ENCODE measurements around the gene SCAMP3. TPM values are rescaled to one million over a fixed set of nuclear protein-coding genes. Genes with fewer than 3 reads are reported as not detected.

SCAMP3 gene
- total RNA-seq (2014; rRNA removed; shearing (Covaris generic)) (53.6 and 80.5 TPM in 2 replicates), polyA plus RNA-seq (2016; fragmentation: Nextera tagmentation; extraction: Ambion mirVana) (135 and 141 TPM in 2 replicates)

DNA sequence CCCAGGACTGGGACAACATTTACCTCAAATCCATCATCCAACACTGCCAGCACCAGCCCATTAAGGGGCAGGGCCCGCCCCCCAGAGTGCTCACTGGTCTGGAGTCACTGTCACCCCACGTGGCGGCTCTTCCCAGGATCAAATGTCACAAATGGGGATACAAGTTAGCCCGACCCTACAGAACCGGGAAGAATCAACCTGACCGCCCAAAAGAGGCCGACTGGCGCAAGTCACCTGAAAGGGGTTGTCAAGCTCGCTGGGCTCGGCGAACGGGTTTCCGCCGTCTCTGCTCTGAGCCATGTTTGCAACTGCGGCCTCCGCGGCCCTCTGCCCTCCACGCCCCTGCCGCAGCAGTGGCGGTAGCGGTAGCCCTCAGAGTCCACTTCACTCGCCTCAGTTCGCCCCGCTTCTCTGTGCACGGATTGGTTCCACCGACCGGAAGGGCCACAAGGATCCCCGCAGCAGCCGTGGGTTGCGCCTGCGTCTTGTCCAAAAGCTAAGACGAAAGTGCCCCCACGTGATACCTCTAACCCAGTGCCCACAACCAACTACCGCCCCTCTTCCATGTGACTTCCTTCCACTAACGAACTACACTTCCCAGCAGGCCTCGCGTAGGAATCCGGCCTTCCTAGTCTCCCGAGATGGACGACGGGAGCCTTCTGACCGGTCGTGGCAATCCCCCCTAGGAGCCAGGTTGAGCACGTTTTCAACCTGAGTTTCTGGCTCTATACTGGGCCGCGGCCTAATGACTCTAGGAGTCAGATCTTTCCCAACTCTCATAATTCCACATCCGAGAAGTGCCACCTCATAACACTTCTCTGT is at the start of gene SCAMP3:
Gene SCAMP3, minus strand, starts transcription at position 509 of the 822 bp plus-strand sequence. Its CDS starts 209 bp downstream, at position 300.
- in situ Hi-C loops (cut with MboI): no loop called here
- H3K4me1 ChIP-seq (ENCODE audit: insufficient read depth): peaks cover 8% of the 10 kb centered on the region
- peak within 1 kb of the TSS; percentile 76 for H3K27ac ChIP-seq
- H4K20me1 ChIP-seq (ENCODE audit: insufficient read depth): no peaks in the 10 kb centered on the region
- no peak for TF ChIP-seq EZH2 (IDR thresholded peaks at IDR 0.05; ENCODE audit: insufficient read depth, poor library complexity, severe bottlenecking)
- no peak for TF ChIP-seq EZH2phosphoT487 (IDR thresholded peaks at IDR 0.05; ENCODE audit: insufficient read depth, low read depth)
- H2AFZ ChIP-seq: peak within 1 kb of the TSS; percentile 85
- peak within 1 kb of the TSS; percentile 95 for H3K4me2 ChIP-seq (ENCODE audit: unreplicated experiment)
- WGBS, 2 experiments (ENCODE audit: low coverage in 1 of 2, low lambda C conversion rate in 2 of 2, missing lambda C conversion rate in 2 of 2): 1% methylated on average over 44 to 47 of the region's 47 CpGs
- no peaks in the 10 kb centered on the region for H3K9me2 ChIP-seq (ENCODE audit: insufficient read depth)
- peak; percentile 99 for DNase-seq
- H3K79me2 ChIP-seq (ENCODE audit: insufficient read depth): peaks cover 28% of the 10 kb centered on the region
- no peaks in the 10 kb centered on the region for H3K27me3 ChIP-seq (replicated peaks; ENCODE audit: insufficient read depth)
- H3K36me3 ChIP-seq (ENCODE audit: low read depth): peaks cover 39% of the 10 kb centered on the region
- H3K4me3 ChIP-seq: peak within 1 kb of the TSS; percentile 98
- H3K9ac ChIP-seq: peak within 1 kb of the TSS; percentile 89
- no peaks in the 10 kb centered on the region for H3K9me3 ChIP-seq (ENCODE audit: low read depth)
- peaks cover 61% of the 10 kb centered on the region for H3F3A ChIP-seq (ENCODE audit: insufficient read depth)

DNA sequence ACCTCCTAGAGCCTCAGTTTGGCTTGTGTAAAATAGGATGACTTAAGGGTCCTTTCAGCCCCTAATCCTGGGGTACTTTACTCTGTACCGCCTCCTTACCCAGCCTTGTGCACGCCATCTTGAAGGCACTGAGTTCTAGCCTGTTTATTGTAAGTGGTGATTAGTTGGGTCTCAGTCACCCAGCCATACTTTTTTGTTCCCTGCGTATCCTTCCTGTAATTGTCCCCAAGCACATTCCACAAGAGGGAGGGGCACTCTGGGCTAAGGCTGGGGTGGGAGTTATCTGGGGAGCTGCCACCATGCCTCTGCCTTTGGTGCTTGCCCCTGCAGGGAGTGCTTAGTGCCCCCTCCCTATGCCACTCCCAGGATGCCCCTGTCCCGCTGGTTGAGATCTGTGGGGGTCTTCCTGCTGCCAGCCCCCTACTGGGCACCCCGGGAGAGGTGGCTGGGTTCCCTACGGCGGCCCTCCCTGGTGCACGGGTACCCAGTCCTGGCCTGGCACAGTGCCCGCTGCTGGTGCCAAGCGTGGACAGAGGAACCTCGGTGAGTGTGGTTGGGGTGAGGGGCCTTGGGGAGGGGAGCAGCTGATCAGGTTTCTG is 47.4 kb upstream of the SCAMP3 start:
- peak overlapping the region; percentile 80 for H2AFZ ChIP-seq
- no peaks in the 10 kb centered on the region for H3K27me3 ChIP-seq (replicated peaks; ENCODE audit: insufficient read depth)
- peak overlapping the region; percentile 87 for H3K27ac ChIP-seq
- no peak for TF ChIP-seq EZH2 (IDR thresholded peaks at IDR 0.05; ENCODE audit: insufficient read depth, poor library complexity, severe bottlenecking)
- no peak for TF ChIP-seq EZH2phosphoT487 (IDR thresholded peaks at IDR 0.05; ENCODE audit: insufficient read depth, low read depth)
- peaks cover 13% of the 10 kb centered on the region; the same call in 1 of the 2 replicates for H3F3A ChIP-seq (ENCODE audit: insufficient read depth)
- WGBS, 2 experiments (ENCODE audit: low coverage in 1 of 2, low lambda C conversion rate in 2 of 2, missing lambda C conversion rate in 2 of 2): 29 to 32% methylated on average over 11 of the region's 11 CpGs
- no peaks in the 10 kb centered on the region for H4K20me1 ChIP-seq (ENCODE audit: insufficient read depth)
- peak overlapping the region; percentile 89 for H3K9ac ChIP-seq
- no peaks in the 10 kb centered on the region for H3K36me3 ChIP-seq (ENCODE audit: low read depth)
- DNase-seq: peak; percentile 31
- peak overlapping the region; percentile 92 for H3K4me3 ChIP-seq
- peaks cover 22% of the 10 kb centered on the region for H3K4me1 ChIP-seq (ENCODE audit: insufficient read depth)
- H3K9me2 ChIP-seq (ENCODE audit: insufficient read depth): no peaks in the 10 kb centered on the region
- H3K4me2 ChIP-seq (ENCODE audit: unreplicated experiment): peak overlapping the region; percentile 87
- H3K79me2 ChIP-seq (ENCODE audit: insufficient read depth): peaks cover 30% of the 10 kb centered on the region
- H3K9me3 ChIP-seq (ENCODE audit: low read depth): no peaks in the 10 kb centered on the region
- in situ Hi-C loops (cut with MboI): no loop called here

DNA sequence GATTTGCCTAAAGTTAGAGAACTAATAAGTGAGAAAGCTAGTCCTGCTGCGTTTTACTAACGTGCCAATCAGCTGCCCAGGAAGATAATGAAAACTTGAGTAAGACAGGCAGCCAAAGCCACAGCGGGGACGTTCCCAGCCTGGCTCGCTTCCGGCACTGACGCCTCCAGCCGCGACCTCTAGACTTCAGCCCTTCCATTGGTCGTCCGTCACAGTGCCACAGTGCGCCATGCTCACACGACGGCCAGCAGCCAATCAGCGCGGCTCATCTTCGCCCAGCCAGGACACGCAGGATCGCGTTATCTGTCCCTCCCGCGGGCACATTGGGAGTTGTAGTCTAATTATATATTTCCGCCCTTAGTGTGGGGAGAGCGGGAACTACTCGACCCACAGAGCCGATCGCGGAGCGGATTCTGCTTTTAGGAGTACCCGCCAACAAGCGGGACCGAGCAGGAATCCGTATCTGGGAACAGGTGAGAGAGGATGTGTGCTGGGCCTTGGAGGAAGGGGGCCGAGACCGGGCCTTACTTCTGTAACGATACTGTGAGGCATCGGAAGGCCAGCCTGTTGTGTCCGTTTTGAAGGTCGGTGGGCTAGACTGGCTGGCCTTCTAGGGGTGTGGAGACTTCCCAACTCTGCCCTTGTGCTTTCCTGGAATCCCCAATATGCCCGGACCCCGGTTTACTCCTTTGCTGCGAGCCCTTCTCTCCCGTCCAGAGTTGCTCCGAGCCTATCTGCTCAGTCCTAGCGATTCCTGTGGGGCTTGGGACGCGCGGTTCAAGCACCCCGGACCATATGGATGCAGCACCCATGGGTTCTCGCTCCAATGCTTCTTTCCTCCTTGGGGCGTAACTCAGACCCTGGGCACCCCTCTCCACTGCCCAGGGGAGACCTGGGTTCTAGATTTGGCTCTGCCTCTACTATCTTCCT is 46.6 kb upstream of the SCAMP3 start, which contains the start of gene FDPS:
Gene FDPS, plus strand, starts transcription at position 374 of the 930 bp plus-strand sequence. CDS start 924 bp downstream, outside the sequence.
- Histone ChIP-seq H3K79me2 (ENCODE audit: insufficient read depth) (peaks cover 30% of the 10 kb centered on the region), H3K4me2 (ENCODE audit: unreplicated experiment) (peak within 1 kb of the TSS; percentile 87), H3K27me3 (replicated peaks; ENCODE audit: insufficient read depth) (no peaks in the 10 kb centered on the region), H3K9me2 (ENCODE audit: insufficient read depth) (no peaks in the 10 kb centered on the region), H3K9me3 (ENCODE audit: low read depth) (no peaks in the 10 kb centered on the region), H3F3A (ENCODE audit: insufficient read depth) (peaks cover 13% of the 10 kb centered on the region; the same call in 1 of the 2 replicates), H3K4me1 (ENCODE audit: insufficient read depth) (peaks cover 22% of the 10 kb centered on the region), H3K9ac (peak within 1 kb of the TSS; percentile 89), H3K27ac (peak within 1 kb of the TSS; percentile 87), H2AFZ (peak within 1 kb of the TSS; percentile 80), H3K4me3 (peak within 1 kb of the TSS; percentile 92), H3K36me3 (ENCODE audit: low read depth) (no peaks in the 10 kb centered on the region), H4K20me1 (ENCODE audit: insufficient read depth) (no peaks in the 10 kb centered on the region)
- DNase-seq: peak; percentile 99
- in situ Hi-C loops (cut with MboI): no loop called here
- TF ChIP-seq EZH2 (IDR thresholded peaks at IDR 0.05; ENCODE audit: insufficient read depth, poor library complexity, severe bottlenecking): no peak
- TF ChIP-seq EZH2phosphoT487 (IDR thresholded peaks at IDR 0.05; ENCODE audit: insufficient read depth, low read depth): no peak
- WGBS, 2 experiments (ENCODE audit: low coverage in 1 of 2, low lambda C conversion rate in 2 of 2, missing lambda C conversion rate in 2 of 2): 1 to 2% methylated on average over 51 of the region's 51 CpGs
